Ammon's horn (tissue), 1 donor: Measurements from ENCODE around the gene EIPR1.

Experiments
- DNase-seq: peaks from one replicate; pipeline ENCODE4 v3.0.0-alpha.2; 2016; ENCODE audit warnings: low spot score

EIPR1 gene

DNA sequence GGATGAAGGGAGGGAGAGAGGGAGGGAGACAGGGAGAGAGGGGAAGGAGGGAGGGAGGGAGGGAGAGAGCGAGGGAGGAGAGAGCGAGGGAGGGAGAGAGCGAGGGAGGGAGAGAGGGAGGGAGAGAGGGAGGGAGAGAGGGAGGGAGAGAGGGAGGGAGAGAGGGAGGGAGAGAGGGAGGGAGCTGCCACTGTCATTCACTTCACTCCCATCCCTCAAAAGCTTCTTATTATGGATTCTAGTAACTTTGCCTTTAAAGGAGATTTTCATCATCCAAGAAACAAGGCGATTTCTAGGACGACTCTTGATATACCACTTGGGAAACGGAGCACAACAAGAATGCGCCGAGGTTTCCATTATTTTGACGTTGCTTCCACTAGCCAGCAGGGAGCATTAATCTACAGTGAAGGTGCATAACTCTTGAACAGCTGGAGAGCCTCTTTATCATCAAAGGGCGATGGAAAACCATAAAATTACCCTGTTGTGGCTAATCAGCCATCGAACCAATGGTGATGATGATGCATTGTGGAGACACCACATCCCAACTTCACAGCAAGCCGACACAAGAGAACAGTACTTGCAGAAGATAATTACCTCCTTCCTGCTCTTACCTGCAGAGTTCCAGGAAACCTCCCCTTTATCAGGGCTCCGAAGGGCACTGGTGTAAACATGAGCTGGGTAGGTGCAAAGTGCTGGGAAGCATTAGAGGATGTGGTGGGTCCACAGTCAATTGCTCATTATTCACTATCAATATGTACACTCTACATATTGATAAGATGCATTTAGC lies 130.5 kb downstream of the EIPR1 start:
- DNase-seq: no peak

DNA sequence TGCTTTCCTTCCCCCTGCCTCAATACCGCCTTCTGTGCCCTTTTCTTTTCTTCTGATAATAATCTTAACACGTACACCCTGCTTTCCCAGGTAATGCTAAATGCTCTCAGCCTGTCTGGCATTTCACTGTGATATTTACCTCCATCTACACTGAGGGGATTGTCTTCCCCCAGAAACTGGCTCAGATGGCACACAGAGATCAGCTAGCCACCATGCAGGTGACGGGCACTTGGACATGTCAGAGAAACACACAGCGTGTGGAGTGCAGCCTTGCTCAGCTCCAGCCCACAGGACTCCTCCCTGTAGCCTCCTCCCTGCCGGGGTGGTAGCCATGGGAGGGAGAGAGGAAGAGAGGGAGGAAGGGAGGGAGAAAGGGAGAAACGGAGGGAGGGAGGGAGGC lies 131.2 kb downstream of the EIPR1 start:
- DNase-seq: no peak

DNA sequence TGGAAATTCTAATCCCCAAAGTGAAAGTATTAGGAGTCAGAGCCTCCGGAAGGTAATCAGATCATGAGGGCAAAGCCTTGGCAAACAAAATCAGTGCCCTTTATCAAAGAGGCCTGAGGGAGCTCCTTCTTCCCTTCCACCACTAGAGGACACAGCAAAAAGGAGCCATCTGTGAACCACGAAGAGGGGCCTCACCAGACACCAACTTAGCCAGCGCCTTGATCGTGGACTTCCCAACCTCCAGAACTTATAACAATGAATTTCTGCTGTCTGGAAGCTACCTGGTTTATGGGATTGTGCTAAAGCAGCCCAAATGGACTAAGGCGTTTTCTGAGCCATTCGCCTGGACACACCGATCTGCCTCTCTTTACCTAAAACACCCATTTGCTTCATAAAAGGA lies 133.1 kb downstream of the EIPR1 start:
- DNase-seq: no peak

DNA sequence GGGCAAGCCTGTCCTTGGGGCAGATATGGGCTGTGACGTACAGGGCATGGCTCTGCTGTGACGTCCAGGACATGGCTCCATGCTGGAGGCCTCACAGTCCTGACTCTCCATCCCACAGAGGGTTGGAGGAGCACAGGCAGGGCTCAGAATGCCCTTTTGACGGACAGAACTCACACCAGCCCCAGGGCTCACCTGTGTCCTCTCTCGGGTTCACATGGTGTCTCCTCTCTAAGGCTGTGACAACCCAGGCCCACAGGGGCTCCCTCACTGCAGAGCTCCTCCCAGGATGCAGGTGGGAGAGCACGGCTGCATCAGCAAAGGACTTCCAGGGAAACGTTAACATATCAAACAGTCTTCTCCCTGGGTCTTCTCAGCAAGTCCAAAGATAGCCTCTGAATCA lies 133.8 kb downstream of the EIPR1 start:
- DNase-seq: no peak

DNA sequence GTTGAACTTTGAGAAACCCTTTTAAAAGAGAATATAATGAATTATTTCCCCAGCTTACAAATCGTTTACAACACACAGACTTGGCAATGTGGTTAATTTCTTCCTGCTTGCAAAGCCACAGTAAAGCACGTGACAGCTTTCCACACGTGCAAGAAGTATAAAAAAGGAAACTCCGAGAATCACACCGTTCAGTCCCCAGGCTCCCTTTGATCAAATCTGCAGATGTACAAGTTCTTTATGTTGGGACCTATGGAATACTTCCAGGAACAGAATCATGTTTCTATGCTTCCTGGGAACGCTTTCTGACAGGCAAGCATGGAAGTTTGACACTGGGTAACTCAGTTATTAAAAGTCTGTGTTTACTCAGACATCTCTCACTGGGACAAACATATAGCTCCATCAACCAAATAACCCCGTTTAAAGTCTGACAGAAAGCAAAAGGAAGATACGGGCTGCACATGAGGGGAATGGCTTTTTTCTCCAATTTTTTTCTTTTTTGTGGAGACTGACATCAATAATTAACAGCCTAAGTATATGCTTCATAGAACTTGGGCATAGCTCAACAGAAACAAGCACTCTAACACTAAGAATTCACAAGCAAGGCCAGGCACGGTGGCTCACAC lies 134.8 kb downstream of the EIPR1 start:
- DNase-seq: no peak

DNA sequence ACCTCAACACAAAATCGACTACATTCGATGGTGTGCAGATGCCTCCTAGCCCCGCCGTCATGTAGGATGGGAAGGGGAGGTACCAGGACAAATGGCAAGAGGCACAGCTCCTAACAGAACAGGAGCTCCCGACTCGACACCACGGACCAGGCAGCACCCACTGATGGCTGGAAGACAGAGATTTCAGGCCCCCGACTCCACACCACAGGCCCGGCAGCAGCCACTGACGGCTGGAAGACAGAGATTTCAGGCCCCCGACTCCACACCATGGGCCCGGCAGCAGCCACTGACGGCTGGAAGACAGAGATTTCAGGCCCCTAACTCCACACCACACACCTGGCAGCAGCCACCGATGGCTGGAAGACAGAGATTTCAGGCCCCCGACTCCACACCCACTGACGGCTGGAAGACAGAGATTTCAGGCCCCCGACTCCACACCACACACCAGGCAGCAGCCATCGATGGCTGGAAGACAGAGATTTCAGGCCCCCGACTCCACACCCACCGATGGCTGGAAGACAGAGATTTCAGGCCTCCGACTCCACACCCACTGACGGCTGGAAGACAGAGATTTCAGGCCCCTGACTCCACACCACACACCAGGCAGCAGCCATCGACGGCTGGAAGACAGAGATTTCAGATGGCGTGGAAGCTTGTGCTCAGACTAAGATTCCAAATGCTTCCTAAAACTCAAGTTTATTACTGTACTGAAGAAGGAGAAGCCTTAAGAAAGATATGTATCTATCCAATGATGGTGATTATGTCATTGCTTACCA lies 135.5 kb downstream of the EIPR1 start:
- DNase-seq: no peak

DNA sequence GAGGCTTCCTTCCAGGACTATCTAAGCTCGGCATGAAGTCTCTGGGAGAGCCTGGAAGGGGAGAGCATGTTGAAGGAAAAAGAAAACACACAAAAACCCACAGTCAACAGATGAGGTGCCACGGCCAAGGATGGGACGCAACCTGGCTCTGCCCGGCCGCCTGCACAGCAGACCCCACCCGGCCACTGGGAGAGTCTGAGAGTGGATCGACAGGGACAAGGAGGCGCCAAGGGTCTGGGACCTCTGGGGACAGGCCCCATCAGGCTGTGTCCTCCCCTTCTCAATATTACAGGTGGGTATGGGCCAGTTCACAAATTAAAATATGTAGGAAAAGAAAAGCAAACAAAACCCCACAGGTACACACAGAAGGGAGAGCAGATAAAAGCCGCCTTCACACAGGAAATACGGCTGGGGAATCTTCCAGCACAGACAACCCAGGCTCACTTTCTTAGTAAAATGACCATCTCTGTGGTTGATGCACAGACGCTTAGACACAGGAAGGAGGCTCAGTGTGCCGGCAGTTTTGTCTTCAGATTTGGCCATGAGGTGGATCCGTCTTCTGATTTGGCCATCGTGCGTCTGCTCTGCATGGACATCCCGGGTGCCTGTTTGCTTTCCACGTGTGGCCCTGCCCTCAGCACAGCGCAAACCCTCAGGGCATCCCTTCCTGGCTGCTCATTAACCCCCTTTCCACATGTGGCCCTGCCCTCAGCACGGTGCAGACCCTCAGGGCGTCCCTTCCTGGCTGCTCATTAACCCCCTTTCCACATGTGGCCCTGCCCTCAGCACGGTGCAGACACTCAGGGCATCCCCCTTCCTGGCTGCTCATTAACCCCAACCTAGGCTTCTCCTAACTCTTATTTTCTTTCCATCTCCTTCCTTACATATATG lies 138.4 kb downstream of the EIPR1 start:
- no peak for DNase-seq

DNA sequence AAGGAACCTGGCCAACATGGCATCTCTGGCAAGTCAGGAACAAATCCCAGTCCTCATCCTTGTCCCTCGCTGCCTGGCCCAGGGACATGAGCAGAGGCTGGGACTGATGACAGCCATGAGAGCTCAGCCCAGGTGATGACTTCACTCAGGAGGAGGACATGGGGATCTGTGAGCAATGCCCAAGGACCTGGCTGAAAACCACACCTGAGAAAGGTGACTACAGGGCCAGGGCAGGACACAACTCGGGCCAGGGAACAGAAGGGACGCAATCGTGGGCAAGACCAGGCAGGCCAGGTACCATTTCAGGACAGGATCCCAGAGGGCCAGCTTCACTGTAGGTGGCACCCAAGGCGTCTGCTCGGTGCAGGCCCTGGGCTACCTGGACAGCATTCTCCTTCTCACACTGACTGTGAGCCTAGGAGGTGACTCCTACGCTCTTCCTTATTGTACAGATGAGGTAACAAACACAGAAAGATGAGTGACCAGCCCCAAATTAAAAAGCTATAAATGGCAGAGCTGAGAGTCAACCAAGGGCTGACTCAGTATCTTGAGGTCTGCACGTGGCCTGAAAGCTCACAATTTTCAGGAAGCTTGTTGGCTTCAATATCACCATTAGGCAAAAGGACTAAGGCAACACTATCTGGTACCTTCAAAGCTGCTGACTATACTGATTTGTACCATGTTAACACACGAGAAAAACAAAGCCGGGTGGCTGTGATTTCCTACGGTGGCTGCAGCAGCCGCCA lies 141.1 kb downstream of the EIPR1 start:
- DNase-seq: no peak

DNA sequence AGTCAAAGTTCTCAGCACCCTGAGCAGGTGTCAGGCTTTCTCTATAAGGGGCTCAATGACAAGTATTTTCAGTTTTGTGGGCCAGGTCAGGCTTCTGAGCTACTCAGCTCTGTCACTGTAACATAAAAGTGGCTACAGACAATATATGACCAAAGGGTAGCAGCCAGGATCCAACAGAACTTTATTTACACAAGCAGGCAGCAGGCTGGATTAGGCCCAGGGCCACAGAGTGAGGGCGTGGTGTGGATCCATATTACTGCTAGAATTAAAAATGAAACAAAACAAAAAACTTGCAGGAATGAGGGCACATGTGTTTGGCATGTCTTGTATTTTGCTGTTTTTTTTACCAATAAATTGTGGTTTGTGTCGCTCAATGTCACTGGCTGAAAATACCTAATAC lies 143.7 kb downstream of the EIPR1 start:
- no peak for DNase-seq

DNA sequence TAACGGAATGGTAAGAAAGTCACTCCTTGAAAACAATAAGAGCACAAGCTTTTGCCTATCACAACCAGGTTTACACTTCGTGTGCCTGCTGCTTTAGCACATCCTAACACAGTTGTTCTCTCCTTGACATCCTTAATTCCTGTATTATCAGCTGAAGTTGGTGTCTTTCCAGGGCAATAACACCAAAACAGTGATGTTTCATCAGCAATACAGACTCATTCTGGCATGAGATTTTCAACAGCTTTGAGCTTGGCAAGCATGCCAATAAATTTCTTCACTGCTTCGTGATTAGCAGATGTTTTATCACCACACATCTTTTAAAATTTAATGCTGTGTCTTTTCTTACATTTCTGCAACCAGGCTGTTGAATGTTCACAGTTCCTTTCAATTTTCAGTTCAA lies 148.4 kb downstream of the EIPR1 start:
- no peak for DNase-seq

DNA sequence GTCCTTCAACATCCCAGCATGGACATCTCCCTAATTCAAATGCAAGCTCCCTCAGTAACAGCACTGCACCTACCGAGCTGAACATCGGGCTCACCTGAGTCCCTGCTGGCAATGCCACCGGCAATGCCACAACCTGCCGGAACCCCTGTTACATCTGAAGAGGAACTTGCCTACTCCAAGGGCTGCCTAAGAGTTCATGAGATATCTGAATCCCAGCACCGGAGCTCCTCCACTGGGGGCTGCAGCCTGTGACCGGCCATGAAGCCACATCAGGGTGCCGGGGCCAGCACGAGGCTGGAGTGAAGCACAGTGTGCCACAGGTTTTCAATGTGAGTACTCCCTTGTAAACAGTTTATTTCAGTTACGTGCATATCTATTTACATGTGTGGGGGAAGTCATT lies 152.9 kb downstream of the EIPR1 start:
- DNase-seq: no peak

DNA sequence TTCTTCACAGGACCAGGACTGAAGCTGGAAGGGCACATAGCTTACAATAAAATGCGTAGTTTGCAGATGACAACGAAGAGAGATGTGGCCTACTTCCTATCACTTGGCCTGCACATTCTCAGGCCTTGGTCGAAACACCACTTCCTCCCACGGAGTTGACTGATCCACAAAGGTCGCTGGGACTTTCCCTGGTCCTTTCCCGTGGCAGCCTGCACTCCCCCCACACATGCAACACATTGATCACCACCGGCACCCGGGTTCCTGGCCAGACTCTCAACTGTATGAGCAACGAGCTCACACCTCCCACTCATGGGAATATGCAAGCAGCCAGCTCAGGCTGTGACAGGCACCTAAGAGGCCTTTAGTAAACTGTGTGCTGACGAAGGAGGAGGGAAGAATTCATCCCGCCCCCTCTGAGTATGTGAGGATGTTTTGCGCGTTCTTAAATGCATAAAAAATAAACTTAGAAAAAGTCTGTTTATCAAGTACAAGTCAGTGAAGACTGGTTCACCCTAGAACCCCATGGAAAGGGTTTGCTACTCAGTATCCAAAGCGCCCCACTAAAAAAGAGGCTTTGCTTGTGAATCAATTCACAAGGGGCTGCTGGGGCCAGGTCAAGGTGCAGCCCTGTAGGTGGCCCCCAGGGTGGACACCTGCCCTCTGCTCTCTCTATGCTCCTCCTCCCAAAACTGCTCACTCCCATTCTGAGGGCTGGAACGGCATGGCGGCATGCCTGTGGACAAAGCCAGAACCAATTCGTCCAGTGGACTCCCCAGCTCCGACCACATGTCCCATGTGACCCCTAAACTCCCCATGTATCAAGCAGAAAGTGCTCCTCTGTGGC lies 154.3 kb downstream of the EIPR1 start:
- peak; percentile 73 for DNase-seq

DNA sequence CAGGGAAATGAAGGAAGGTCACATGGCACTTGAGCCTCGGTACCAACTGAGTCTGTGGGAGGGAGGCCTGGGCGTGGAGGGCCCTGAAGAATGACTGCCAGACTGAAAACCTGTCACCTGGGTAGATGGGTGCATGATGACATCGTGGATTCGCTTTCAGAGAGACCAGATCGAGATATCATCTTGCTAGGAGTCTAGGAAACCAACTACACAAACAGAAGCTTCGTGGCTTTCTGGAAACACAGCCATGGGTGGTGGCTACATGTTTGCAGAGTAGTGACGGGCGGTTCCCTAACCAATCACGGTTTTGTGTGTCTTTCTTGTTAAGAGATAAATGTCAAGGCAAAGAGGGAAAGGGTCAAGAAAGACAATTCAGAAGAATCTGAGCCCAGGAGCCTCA lies 155.0 kb downstream of the EIPR1 start:
- DNase-seq: no peak

DNA sequence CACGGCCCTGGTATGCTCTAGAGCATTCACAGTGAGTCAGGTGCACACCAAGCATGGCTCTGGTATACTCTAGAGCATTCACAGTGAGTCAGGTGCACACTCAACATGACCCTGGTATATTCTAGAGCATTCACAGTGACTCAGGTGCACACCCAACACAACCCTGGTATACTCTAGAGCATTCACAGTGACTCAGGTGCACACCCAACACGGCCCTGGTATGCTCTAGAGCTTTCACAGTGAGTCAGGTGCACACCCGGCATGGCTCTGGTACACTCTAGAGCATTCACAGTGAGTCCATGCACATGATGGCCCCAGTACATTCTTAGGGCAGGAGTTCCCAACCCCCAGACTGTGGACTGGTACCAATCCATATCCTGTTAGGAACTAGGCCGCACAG lies 158.1 kb downstream of the EIPR1 start:
- DNase-seq: no peak

DNA sequence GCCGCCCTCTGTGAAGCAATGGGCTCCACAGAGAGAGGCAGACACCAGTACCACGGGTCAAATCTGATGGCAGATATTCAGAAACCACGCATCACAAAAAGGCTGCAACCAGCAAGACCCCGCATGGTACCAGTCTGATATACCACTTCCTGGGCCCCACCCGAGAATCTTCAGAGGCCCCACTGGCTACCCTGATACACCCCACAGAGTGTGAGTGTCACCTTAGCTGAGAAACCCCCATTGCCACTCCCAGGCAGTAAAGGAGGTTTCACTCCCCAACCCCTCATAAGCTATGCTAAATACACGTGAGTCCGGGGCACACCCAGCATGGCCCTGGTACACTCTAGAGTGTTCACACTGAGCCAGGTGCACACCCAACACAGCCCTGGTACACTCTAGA lies 160.0 kb downstream of the EIPR1 start:
- no peak for DNase-seq

DNA sequence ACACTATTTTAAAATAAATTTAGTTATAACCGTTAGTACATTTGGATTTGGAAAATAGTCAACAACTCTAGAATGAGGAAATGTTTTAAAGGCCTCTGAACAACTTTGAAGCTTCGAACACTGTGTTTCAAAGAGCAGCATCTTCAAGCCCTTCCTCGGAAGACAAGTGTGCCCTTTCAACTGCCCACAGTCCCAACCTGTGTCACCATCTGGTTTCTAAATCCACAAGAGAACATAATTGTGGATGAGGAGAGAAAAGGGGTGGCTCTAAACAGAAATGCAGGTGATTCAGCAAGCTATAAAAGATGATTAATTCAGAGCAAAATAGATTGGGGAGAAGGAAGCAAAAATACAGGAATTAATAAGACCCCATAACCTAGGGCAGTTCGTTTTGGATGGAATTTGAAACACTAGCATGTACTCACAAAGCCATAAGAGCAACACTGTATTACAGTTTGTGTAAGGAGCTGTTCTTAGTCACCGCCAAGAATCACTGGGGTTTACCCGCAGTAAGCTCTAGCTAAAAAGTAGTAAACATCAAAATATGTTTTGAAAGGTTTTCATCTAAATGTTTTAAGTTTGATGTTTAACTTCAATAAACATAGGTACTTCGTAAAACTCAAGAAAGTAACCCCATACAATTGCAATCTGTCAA lies 160.7 kb downstream of the EIPR1 start:
- no peak for DNase-seq

DNA sequence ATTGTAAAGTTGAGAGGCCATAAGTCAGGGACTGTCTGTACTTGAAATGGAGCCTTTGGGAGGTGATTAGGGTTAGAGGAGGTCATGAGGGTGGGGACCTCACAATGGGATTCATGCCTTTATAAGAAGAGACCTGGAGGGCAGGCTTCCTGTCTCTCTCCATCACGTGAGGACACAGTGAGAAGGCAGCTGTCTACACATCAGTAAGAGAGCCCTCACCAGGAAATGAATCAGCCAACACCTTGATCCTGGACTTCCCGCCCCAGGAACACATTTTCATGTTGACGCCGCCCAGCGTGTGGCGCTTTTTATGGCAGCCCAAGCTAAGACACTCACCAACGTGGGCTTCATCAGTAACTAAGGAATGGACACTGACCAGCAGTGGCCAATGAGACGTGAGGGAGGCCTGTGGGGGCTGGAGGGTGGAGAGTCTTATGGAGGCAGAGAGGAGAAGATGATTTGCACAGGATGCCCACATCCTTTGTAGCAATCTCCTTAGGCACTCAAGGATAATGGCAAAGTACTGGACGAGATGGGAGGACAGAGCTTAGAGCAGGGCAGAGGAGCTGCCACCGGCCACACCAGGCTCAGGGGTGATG lies 162.7 kb downstream of the EIPR1 start:
- DNase-seq: no peak

DNA sequence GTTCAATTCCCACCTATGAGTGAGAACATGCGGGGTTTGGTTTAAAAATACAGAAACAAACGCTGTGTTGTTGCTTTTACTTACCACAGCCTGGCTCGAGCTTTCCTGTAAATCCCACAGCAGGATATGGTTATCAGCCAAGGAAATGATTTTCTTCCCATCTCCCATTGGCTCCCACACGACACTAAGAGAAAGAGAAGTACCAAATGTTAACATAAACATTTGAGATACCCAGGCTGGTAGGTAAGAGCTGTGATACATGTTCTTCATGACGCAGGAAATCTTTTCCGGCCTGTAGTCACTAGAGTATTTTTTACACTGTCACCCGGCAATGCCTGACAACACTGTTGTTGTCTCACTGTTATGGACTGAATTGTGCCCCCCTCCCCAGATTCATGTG lies 163.6 kb downstream of the EIPR1 start:
- no peak for DNase-seq

DNA sequence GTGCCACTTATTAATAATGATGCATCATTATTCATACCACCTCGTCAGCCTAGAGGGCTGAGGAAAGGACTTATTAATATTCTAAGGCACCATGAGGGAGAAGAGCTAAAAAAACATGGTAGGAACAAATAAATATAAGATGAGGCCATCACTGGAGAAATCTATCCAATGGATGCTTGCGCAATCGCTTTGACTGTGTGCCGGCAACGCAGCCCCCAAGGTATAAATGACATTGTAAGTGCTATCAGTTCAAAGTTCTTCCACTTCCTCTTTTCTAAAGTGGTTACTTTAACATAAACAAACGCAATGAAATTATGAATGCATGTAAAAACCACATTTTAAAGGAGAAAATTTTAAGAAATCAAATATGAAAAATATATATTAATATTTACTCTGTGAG lies 164.6 kb downstream of the EIPR1 start:
- DNase-seq: no peak

DNA sequence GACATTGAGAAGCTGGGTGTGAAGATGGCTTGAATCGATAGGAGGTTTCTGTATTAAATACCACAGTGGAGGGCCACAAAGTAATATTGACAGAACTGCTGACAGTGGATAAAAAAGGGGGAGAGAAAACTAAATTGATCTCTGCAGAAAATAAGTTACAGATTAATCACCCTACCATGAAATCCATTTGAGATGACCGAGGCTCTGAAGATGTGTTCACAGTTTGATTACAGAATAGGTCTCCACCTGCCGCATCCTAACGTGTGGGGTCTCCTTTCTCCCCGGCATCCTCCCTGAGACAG lies 165.6 kb downstream of the EIPR1 start:
- no peak for DNase-seq
